ENCODE measurements around the gene PHF21B.

Gene PHF21B

DNA sequence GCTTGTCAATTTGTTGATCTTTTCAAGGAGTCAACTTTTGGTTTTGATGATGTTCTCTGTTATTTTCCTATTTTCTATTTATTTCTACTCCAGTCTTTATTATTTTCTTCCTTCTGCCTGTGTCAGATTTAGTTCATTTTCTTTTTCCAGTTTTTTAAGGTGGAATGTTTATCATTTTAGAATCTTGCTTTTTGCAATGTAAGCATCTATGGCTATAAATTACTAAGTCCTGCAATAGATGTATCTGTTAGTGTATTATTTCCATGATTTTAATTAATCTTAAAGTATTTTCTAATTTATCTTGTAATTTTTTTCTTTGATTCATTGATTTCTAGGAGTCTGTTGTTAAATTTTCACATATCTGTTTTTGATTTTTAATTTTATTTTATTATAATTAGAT lies 175.7 kb downstream of the PHF21B start:
- TF ChIP-seq, protein P1, sequence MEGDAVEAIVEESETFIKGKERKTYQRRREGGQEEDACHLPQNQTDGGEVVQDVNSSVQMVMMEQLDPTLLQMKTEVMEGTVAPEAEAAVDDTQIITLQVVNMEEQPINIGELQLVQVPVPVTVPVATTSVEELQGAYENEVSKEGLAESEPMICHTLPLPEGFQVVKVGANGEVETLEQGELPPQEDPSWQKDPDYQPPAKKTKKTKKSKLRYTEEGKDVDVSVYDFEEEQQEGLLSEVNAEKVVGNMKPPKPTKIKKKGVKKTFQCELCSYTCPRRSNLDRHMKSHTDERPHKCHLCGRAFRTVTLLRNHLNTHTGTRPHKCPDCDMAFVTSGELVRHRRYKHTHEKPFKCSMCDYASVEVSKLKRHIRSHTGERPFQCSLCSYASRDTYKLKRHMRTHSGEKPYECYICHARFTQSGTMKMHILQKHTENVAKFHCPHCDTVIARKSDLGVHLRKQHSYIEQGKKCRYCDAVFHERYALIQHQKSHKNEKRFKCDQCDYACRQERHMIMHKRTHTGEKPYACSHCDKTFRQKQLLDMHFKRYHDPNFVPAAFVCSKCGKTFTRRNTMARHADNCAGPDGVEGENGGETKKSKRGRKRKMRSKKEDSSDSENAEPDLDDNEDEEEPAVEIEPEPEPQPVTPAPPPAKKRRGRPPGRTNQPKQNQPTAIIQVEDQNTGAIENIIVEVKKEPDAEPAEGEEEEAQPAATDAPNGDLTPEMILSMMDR (IDR thresholded peaks at IDR 0.05; ENCODE audit: control insufficient read depth, extremely low read depth, insufficient read depth) = no peak
- no peak for DNase-seq (ENCODE audit: low read depth)
- H3K4me3 ChIP-seq (ENCODE audit: low read depth, low read length) = no peak overlapping the region

DNA sequence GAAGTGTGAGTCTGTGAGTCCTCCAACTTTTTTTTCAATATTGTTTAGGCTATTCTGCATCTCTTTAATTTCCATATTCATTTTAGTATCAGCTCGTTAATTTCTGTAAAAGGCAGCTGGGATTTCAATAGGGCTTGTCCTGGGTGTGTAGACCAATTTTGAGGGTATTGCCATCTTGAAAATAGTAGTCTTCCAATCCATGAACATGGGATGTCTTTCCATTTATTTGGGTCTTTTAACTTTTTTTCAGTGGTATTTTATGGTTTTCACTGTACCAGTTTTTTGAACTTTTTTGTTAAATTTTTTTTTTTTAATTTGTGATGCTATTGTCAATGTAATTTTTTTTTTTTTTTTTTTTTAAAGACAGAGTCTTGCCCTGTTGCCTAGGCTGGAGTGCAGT lies 177.9 kb downstream of the PHF21B start:
- no peak for DNase-seq (ENCODE audit: low read depth)
- TF ChIP-seq, protein P1 (IDR thresholded peaks at IDR 0.05; ENCODE audit: control insufficient read depth, extremely low read depth, insufficient read depth) = no peak
- no peak overlapping the region for H3K4me3 ChIP-seq (ENCODE audit: low read depth, low read length)
